Stimulated activated CD4-positive, alpha-beta T cell treated with anti-CD3 and anti-CD28 coated beads, Interleukin-1b, Interleukin-23, amount 100 ng/mL, for 24 hours (primary cell): ENCODE measurements around the gene MAPRE3.
"Not testable (repeated sequence)": the region's sequence is repeated elsewhere in the genome, so short reads cannot be mapped to it uniquely, and the experiment has no call there.

Source experiments
- DNase-seq, 4 experiments: peaks; one replicate each; pipeline ENCODE4 v3.0.0-alpha.2; 2020; ENCODE audit warnings: low read depth in 4 of 4, low spot score in 1 of 4

Gene MAPRE3

GRCh38 chr2:26970244-26970927, at the start of gene MAPRE3:
Gene MAPRE3, plus strand, starts transcription at chr2:26970637. Its CDS starts 51,582 bp downstream, at chr2:27022219.
- peak; percentile 57 to 67 (median 64) for DNase-seq

- no peak for DNase-seq
Measured at GRCh38 chr2:26921323-26921722, 49.1 kb upstream of the MAPRE3 start.

DNA sequence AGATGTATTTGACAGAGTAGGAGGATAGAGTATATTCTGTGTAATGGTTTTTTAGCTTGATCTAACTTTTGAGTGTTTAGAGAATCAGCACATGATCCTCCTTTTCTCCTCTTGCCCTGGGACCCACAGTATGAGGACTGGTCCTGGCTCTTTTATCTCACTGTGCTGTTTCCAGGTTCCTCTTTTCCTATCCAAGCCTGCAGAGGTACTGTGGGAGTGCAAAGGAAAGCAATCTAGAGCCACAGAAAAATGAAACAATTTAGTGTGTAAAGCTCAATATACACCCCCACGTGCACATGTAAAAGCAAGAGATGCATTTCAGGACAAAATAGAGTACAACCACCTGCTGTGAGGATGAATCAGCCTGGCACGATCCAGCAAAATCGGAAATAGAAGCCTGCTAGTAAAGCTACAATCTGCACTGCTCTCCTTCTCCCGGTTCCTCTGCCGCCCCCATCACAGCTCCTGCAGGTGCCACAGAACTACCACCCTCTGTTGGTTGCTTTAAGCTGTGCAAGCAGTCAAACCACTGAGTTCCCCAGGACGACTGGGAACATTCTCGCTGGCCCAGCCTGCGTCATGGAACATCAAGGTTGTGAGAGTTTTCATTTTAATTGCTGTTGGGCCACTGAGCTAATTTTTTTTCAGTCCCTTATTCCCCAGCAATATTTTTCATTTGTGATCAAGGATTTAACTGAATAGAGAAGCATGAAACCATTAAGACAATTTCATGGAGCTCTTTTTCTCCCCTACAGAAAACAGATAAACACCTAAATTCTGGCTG, 47.8 kb upstream of the MAPRE3 start:
- DNase-seq, result peak in 2 of 4 experiments; percentile 11 to 14

GRCh38 chr2:26923189-26923466, 47.3 kb upstream of the MAPRE3 start:
- DNase-seq, result not testable (repeated sequence)

DNA sequence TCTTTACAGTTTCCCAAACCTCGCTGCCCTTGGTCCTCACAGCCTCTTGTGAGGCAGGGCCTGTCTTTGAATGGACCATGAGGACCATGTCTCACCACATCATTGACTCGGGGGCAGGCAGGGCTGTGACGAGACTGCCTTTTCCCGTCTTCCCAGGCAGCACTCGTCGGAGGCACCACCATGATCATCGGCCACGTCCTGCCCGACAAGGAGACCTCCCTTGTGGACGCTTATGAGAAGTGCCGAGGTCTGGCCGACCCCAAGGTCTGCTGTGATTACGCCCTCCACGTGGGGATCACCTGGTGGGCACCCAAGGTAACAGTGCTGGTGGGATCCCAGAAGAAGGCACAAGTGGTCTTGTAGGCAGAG, 45.7 kb upstream of the MAPRE3 start:
- DNase-seq, result no peak

GRCh38 chr2:26925100-26925791, 45.2 kb upstream of the MAPRE3 start:
- no peak for DNase-seq

- no peak for DNase-seq
Measured at GRCh38 chr2:26927221-26927620, 43.2 kb upstream of the MAPRE3 start.

- no peak for DNase-seq
Measured at GRCh38 chr2:26932974-26933373, 37.5 kb upstream of the MAPRE3 start.

DNA sequence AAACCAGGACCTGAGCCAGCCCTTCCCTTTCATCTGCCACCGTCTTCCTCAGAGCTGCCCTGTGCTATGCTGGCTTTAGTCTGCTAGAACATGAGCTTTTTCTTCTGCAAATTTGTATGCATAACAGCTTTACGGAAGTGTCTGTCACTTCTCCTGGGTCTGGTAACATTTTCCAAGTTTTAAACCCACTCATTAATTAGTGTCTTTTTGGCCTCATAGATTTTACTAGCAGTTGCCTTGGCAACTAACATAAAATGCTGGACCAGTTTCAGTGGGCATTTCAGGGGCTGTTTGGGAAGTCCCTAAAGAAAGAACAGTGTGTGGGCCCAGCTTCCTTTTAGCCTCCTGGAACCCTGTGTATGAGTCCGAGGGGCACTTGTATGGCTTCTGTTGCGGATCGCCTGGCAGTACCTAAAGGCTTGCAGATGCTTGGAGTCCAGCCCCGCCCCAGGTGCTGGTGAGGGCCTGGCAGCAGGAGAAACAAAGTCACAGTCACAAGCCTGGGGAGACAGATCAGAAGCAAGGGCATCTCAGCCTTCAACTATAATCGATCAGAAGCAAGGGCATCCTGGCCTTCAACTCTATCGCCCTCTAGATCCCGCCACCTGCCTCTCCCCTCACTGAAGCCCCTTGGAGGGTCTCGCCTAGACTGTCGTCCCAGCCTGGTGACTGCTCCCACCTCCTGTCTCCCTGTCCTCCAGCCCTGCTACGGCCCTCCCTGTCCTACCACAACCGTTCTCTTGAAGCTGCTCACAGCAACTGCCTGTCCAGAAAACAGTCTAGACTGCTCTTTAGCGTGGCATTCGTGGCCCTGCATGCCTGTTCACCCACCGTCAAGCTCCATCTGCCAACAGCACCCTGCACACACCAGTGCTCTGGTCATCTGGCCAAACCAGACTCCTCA, 36.8 kb upstream of the MAPRE3 start:
- no peak for DNase-seq

- no peak for DNase-seq
Measured at GRCh38 chr2:26934335-26934724, 36.1 kb upstream of the MAPRE3 start.

DNA sequence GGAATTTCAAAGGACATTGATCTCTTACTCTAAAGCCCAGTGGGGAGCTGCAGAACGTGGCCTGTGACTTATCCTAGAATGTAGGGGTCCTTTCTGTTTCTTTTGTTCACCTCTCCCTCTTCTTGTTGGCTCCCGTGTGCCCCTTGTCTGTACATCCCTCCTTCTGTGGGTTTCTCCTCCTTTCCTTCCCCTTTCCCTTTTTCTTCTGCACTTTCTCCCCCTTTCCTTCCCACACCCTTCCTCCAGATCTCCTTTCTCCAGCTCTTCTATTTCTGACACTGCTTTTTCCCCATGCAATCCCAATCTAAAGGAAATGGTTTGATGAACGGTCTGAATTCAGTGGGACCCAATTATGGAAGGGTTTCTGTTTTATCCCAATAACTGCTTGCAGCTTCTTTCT, 35.5 kb upstream of the MAPRE3 start:
- DNase-seq, result no peak

DNA sequence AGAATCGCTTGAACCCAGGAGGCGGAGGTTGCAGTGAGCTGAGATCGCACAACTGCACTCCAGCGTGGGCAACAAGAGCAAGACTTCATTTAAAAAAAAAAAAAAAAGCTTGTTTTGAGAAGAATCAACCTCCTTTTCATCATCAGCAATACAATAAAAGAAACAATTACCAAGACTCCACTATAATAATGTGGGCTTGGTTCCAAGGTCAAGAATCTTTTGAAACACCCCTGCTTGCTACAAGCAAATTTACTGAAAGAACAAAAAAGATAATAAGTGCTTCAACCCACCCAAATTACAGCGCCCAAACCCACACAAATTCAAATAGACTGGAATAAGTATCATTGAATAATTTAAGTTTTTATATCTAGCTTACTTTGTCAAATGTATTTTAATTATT, 33.6 kb upstream of the MAPRE3 start:
- no peak for DNase-seq

GRCh38 chr2:26938399-26939118, 31.9 kb upstream of the MAPRE3 start:
- DNase-seq, result no peak

DNA sequence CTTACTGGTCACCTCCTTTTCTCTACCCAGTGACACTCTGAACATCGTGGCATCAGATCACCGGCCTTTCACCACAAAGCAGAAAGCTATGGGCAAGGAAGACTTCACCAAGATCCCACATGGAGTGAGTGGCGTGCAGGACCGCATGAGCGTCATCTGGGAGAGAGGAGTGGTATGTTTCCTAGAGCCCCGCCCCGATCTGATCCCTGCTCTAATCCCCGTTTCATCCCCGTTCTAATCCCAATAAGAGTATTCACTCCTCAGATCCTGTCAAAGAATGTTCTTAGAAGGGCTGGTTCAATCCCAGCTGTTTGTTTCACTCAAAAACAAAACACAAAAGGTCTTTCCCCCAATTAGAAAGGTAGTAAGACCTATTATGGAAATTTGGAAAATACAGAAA, 30.4 kb upstream of the MAPRE3 start:
- no peak for DNase-seq

DNA sequence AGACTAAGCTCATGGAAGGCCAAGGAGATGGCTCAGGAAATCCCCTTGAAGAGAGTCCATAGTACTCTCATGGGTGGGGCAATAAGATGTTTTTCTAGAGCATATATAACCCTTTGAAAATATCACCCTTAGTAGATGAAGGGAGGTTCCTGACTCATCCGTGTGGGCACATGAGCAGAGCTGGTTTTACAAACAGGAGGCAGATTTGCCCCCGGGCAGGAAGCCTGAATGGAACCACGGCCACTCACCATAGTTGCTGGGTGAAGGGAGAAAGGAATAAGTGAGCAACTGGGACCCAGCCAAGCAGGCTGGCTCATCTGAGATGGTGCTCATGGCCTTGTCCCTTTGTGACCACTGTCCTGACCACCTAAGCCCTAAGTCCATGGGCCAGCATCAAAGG, 29.0 kb upstream of the MAPRE3 start:
- no peak for DNase-seq

- peak; percentile 35 to 55 (median 50) for DNase-seq
Measured at GRCh38 chr2:26942543-26943295, 27.7 kb upstream of the MAPRE3 start.

GRCh38 chr2:26945991-26946750, 24.3 kb upstream of the MAPRE3 start:
- DNase-seq, result no peak

DNA sequence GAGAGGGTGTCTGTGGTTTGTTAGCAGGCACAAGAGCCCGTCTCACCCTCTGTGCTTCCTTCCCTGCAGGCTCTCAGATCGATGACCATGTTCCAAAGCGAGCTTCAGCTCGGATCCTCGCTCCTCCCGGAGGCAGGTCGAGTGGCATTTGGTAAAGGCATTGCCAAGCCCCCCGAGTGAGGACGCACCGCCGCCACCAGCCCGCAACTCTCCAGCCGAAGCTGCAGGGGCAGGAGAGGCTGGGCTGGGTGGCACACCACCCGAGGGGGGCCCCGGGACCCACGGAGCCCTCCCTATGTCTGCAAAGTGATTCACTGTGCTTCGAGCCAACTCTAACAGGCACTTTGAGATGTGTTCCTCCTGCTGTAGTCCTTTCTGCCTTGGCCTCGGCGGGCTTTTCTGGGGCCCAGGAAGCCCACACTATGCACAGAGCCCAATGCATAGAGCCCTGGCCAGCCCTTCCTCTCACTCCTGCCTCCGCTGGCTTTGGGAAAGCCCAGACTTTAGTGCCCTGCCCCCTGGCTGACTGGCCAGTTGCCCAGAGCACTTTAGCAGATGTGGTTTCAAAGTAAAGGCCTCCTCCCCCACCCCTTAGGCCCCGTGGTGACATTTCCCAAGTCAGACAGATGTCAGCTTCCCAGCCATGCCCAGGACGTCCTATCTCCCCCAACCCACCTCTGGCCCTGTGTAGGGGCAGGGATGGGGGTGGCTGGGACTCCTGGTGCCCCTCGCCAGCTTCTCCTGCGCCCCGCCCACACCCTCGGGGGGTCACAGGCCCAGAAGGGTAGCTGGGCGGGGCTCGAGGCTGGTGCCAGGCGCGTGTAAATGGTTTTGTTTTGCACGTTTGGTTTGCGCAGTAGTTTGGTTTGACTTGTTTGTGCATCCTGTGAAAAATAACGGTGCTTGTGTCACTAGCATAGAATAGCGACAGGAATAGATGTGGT, 23.3 kb upstream of the MAPRE3 start:
- DNase-seq, result no peak
